ENCODE results near the gene IKZF3.

GRCh38 chr17:39781861-39782213, 82.3 kb downstream of the IKZF3 start:
- TF ChIP-seq, protein P1, sequence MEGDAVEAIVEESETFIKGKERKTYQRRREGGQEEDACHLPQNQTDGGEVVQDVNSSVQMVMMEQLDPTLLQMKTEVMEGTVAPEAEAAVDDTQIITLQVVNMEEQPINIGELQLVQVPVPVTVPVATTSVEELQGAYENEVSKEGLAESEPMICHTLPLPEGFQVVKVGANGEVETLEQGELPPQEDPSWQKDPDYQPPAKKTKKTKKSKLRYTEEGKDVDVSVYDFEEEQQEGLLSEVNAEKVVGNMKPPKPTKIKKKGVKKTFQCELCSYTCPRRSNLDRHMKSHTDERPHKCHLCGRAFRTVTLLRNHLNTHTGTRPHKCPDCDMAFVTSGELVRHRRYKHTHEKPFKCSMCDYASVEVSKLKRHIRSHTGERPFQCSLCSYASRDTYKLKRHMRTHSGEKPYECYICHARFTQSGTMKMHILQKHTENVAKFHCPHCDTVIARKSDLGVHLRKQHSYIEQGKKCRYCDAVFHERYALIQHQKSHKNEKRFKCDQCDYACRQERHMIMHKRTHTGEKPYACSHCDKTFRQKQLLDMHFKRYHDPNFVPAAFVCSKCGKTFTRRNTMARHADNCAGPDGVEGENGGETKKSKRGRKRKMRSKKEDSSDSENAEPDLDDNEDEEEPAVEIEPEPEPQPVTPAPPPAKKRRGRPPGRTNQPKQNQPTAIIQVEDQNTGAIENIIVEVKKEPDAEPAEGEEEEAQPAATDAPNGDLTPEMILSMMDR (IDR thresholded peaks at IDR 0.05; ENCODE audit: insufficient read depth, low read length, poor library complexity, severe bottlenecking), result no peak
- no peak for TF ChIP-seq EZH2phosphoT487 (conservative IDR thresholded peaks at IDR 0.05; ENCODE audit: low read length)

All from SU-DHL-6 (cell line).